Heart left ventricle (tissue), 13 donors: ENCODE results near the gene LRPPRC.

Source experiments
- CTCF ChIP-seq, 12 donors: fragments of 200-600 bp; sonication (generic) in 4 of 12; IDR thresholded peaks; one replicate each; pipeline versions ENCODE4 v1.5.0 to v1.8.0; 2018 to 2022; ENCODE audit warnings: antibody characterized with exemption in 12 of 12, mild to moderate bottlenecking in 5 of 12
- POLR2A ChIP-seq, 2 donors: fragments of 450-650 bp; IDR thresholded peaks; one replicate each; pipeline ENCODE4 v1.6.1; 2017; ENCODE audit warnings: antibody characterized with exemption in 2 of 2, mild to moderate bottlenecking in 2 of 2, moderate library complexity in 2 of 2
- donor health status: ischemic (EF 13 %, LVEDD 7.1; RV severe dilation, severe dysfunction).
- donor health status: DM: no; HTN: yes; CAD: no.
- donor health status: DM: no; HTN: no; CAD: no.
- donor health status: ischemic (EF 25% LVEDD 6.9; RV normal size, moderate dysfunction).
- donor health status: ischemic (EF 25% LVEDD 5.7; RV mildly dilated, moderate dysfunction).
- donor health status: ischemic (EF 35%, LVEDD 5.7; RV mildly dilated, moderate dysfunction).
- donor health status: nonischemic (EF 11% LVEDD 7.7; RV severe dilation, severe dysfunction).
- donor health status: DM: yes; HTN: yes; CAD: no.
- donor health status: PGD.
- donor health status: ischemic (EF 29% LVEDD 5.4; RV normal size, mild dysfunction).
- donor health status: nonischemic (EF 23%, LVEDD 6.1; RV moderate dilation, normal function).

GRCh38 chr2:43840965-43841364 lies 154.8 kb downstream of the LRPPRC start:
- no peak for TF ChIP-seq CTCF (IDR thresholded peaks at IDR 0.05)
- no peak for TF ChIP-seq POLR2A (IDR thresholded peaks at IDR 0.05)
